WTC11 (cell line): ENCODE data around the gene LAMA1. TPM values are rescaled to one million over a fixed set of nuclear protein-coding genes. Genes with fewer than 3 reads are reported as not detected.

Experiments used
- ATAC-seq: fragments of 200-7000 bp; cut with Tn5 transposase; 2 replicates; pipeline ENCODE4 v1.10.0; 2021; ENCODE audit warnings: mild to moderate bottlenecking, moderate library complexity
- CTCF ChIA-PET: fragments of 300-600 bp; sonication (Branson Sonifier 250); formaldehyde crosslinking; loops from one replicate; lab custom pipeline; 2021; ENCODE audit warnings: antibody characterized with exemption; lab: Charles Lee
- POLR2A ChIA-PET: fragments of 350-600 bp; sonication (Branson Sonifier 250); formaldehyde crosslinking; loops from one replicate; lab custom pipeline; 2021; ENCODE audit warnings: antibody characterized with exemption; lab: Charles Lee
- DNase-seq: peaks from one replicate; pipeline ENCODE4 v3.0.0; 2021; ENCODE audit warnings: low spot score
- H3K27ac Mint-ChIP-seq: 2 replicates; pipeline ENCODE4 v1.8.0; 2021; ENCODE audit warnings: mixed read lengths
- H3K27me3 Mint-ChIP-seq: 2 replicates; pipeline ENCODE4 v1.8.0; 2021; ENCODE audit warnings: low read depth, mild to moderate bottlenecking, moderate library complexity, mixed read lengths
- H3K36me3 Mint-ChIP-seq: 2 replicates; pipeline ENCODE4 v1.8.0; 2021; ENCODE audit warnings: mixed read lengths
- H3K4me1 Mint-ChIP-seq: 2 replicates; pipeline ENCODE4 v1.8.0; 2022; ENCODE audit warnings: mixed read lengths
- H3K4me3 Mint-ChIP-seq: 2 replicates; pipeline ENCODE4 v1.8.0; 2021; ENCODE audit warnings: mild to moderate bottlenecking, moderate library complexity, mixed read lengths
- H3K9me3 Mint-ChIP-seq: 2 replicates; pipeline ENCODE4 v1.8.0; 2021; ENCODE audit warnings: mixed read lengths
- ATF2 ChIP-seq: sonication (generic); formaldehyde crosslinking; IDR thresholded peaks from 2 replicates; pipeline ENCODE4 v1.8.1; 2022; ENCODE audit warnings: low read depth, missing genetic modification reagents, borderline replicate concordance
- CREB1 ChIP-seq: sonication (generic); formaldehyde crosslinking; IDR thresholded peaks from 2 replicates; pipeline ENCODE4 v1.8.0; 2023; ENCODE audit warnings: mild to moderate bottlenecking, missing genetic modification reagents
- E2F1 ChIP-seq: sonication (generic); formaldehyde crosslinking; IDR thresholded peaks from 2 replicates; pipeline ENCODE4 v1.8.0; 2022; ENCODE audit warnings: mild to moderate bottlenecking, missing genetic modification reagents
- ETV6 ChIP-seq: sonication (generic); formaldehyde crosslinking; IDR thresholded peaks from 2 replicates; pipeline ENCODE4 v1.8.1; 2022; ENCODE audit warnings: mild to moderate bottlenecking, missing genetic modification reagents
- FOXJ3 ChIP-seq: sonication (generic); formaldehyde crosslinking; IDR thresholded peaks from 2 replicates; pipeline ENCODE4 v1.9.0; 2021; ENCODE audit warnings: missing genetic modification reagents, mild to moderate bottlenecking, borderline replicate concordance
- GRHL2 ChIP-seq: fragments of 250-450 bp; sonication (Bioruptor Pico); IDR thresholded peaks from 2 replicates; pipeline ENCODE4 v1.8.0; 2022; ENCODE audit warnings: mild to moderate bottlenecking, moderate library complexity; ENCODE audit not compliant: insufficient replicate concordance, severe bottlenecking
- GTF2I ChIP-seq: fragments of 250-450 bp; sonication (Bioruptor Pico); conservative IDR thresholded peaks from 2 replicates; pipeline ENCODE4 v1.4.0; 2021; ENCODE audit warnings: mild to moderate bottlenecking
- IRF1 ChIP-seq: sonication (generic); formaldehyde crosslinking; IDR thresholded peaks from 2 replicates; pipeline ENCODE4 v1.8.0; 2023; ENCODE audit warnings: missing genetic modification reagents
- JAZF1 ChIP-seq: fragments of 250-450 bp; sonication (Bioruptor Pico); IDR thresholded peaks from 2 replicates; pipeline ENCODE4 v1.9.0; 2021; ENCODE audit warnings: moderate library complexity, mild to moderate bottlenecking, inconsistent platforms
- NR3C1 ChIP-seq: sonication (generic); formaldehyde crosslinking; conservative IDR thresholded peaks from 2 replicates; pipeline ENCODE4 v1.8.1; 2023; ENCODE audit warnings: low read depth, mild to moderate bottlenecking, missing genetic modification reagents
- PRRX2 ChIP-seq: fragments of 250-450 bp; sonication (Bioruptor Pico); IDR thresholded peaks from 2 replicates; pipeline ENCODE4 v1.8.0; 2021; ENCODE audit warnings: mild to moderate bottlenecking
- RELA ChIP-seq: sonication (generic); formaldehyde crosslinking; IDR thresholded peaks from 2 replicates; pipeline ENCODE4 v1.8.1; 2022; ENCODE audit warnings: missing genetic modification reagents, mild to moderate bottlenecking, borderline replicate concordance
- RORB ChIP-seq: fragments of 250-450 bp; sonication (Bioruptor Pico); IDR thresholded peaks from 2 replicates; pipeline ENCODE4 v1.9.0; 2021; ENCODE audit warnings: mild to moderate bottlenecking
- SP1 ChIP-seq: sonication (generic); formaldehyde crosslinking; conservative IDR thresholded peaks from 2 replicates; pipeline ENCODE4 v1.8.1; 2022; ENCODE audit warnings: missing genetic modification reagents
- TCF7 ChIP-seq: sonication (generic); formaldehyde crosslinking; IDR thresholded peaks from 2 replicates; pipeline ENCODE4 v1.8.0; 2022; ENCODE audit warnings: mild to moderate bottlenecking, low read depth, missing genetic modification reagents, moderate library complexity
- TEAD1 ChIP-seq: sonication (generic); formaldehyde crosslinking; IDR thresholded peaks from 2 replicates; pipeline ENCODE4 v1.8.0; 2022; ENCODE audit warnings: mild to moderate bottlenecking, missing genetic modification reagents
- TP53 ChIP-seq: sonication (generic); formaldehyde crosslinking; IDR thresholded peaks from 2 replicates; pipeline ENCODE4 v1.8.1; 2023; ENCODE audit warnings: mild to moderate bottlenecking, missing genetic modification reagents
- USF1 ChIP-seq: sonication (generic); formaldehyde crosslinking; IDR thresholded peaks from 2 replicates; pipeline ENCODE4 v1.8.0; 2022; ENCODE audit warnings: mild to moderate bottlenecking, missing genetic modification reagents
- ZBTB43 ChIP-seq: sonication (generic); formaldehyde crosslinking; IDR thresholded peaks from 2 replicates; pipeline ENCODE4 v1.8.1; 2023; ENCODE audit warnings: mild to moderate bottlenecking, missing genetic modification reagents
- ZNF425 ChIP-seq: fragments of 250-450 bp; sonication (Bioruptor Pico); conservative IDR thresholded peaks from 2 replicates; pipeline ENCODE4 v1.9.0; 2021; ENCODE audit warnings: mild to moderate bottlenecking
- ZNF512 ChIP-seq: sonication (generic); formaldehyde crosslinking; IDR thresholded peaks from 2 replicates; pipeline ENCODE4 v1.8.1; 2022; ENCODE audit warnings: missing genetic modification reagents, borderline replicate concordance
- ZNF671 ChIP-seq: fragments of 250-450 bp; sonication (Bioruptor Pico); IDR thresholded peaks from 2 replicates; pipeline ENCODE4 v1.8.0; 2021; ENCODE audit warnings: mild to moderate bottlenecking
- ZSCAN18 ChIP-seq: fragments of 250-450 bp; sonication (Bioruptor Pico); IDR thresholded peaks from 2 replicates; pipeline ENCODE4 v2.1.2; 2022; ENCODE audit warnings: mild to moderate bottlenecking, moderate library complexity
- total RNA-seq: library from RNA; stranded (reverse); gene quantifications from 3 replicates; pipeline ENCODE4 v1.2.3, GENCODE V29; 2021

Gene LAMA1
- total RNA-seq, 1 experiment from 2014 or later: 50.7 TPM

- TF ChIP-seq ZNF425 (CRISPR knock-in tag) (no peak), GTF2I (CRISPR knock-in tag) (no peak), ZBTB43 (no peak), GRHL2 (CRISPR knock-in tag) (no peak), CREB1 (CRISPR knock-in tag) (no peak), NR3C1 (CRISPR knock-in tag) (no peak), SP1 (CRISPR knock-in tag) (no peak), ZNF671 (CRISPR knock-in tag) (no peak), RORB (CRISPR knock-in tag) (no peak), FOXJ3 (CRISPR knock-in tag) (no peak), TEAD1 (CRISPR knock-in tag) (no peak), E2F1 (CRISPR knock-in tag) (no peak)
Measured at GRCh38 chr18:7155092-7155491, 37.5 kb upstream of the LAMA1 start (continued).

GRCh38 chr18:7152440-7152839 lies 34.8 kb upstream of the LAMA1 start:
- CTCF ChIA-PET: interaction anchor here (0.6 to 1.2 kb wide), 4 partner anchors 12 to 114 kb away, joined by 3 to 10 read pairs (median 4); no protein-coding TSS in a partner anchor
- DNase-seq (no peak), ATAC-seq (no peak)
- Mint-ChIP-seq H3K9me3 (peaks cover 4% of the 10 kb centered on the region; the same call in 1 of the 2 replicates), H3K27ac (no peak overlapping the region), H3K36me3 (no peaks in the 10 kb centered on the region), H3K4me1 (peaks cover 12% of the 10 kb centered on the region), H3K4me3 (no peak overlapping the region), H3K27me3 (no peaks in the 10 kb centered on the region)
- TF ChIP-seq IRF1 (CRISPR knock-in tag) (no peak), ETV6 (CRISPR knock-in tag) (no peak)
- POLR2A ChIA-PET: no interaction called here

- Mint-ChIP-seq H3K27me3 (no peaks in the 10 kb centered on the region), H3K4me3 (no peak overlapping the region)
- no peak for DNase-seq
- no peak for TF ChIP-seq USF1 (CRISPR knock-in tag)
- no peak for TF ChIP-seq ATF2 (CRISPR knock-in tag)
- no peak for TF ChIP-seq GTF2I (CRISPR knock-in tag)
- TF ChIP-seq TP53: no peak
- TF ChIP-seq ZNF512: no peak
- TF ChIP-seq PRRX2: no peak
- TF ChIP-seq TCF7 (CRISPR knock-in tag): no peak
- TF ChIP-seq CREB1 (CRISPR knock-in tag): no peak
- TF ChIP-seq RELA (CRISPR knock-in tag): no peak
- TF ChIP-seq JAZF1 (CRISPR knock-in tag): no peak
- TF ChIP-seq ZSCAN18: no peak
Measured at GRCh38 chr18:7147399-7147798, 29.8 kb upstream of the LAMA1 start.

More at GRCh38 chr18:7147399-7147798, 29.8 kb upstream of the LAMA1 start:
- CTCF ChIA-PET: interaction anchor here (0.6 to 1.8 kb wide), 3 partner anchors 30 to 298 kb away, joined by 4 to 9 read pairs (median 5); no protein-coding TSS in a partner anchor
- POLR2A ChIA-PET: interaction anchor here (0.5 to 0.9 kb wide), 2 partner anchors 9 to 13 kb away, joined by 3 to 5 read pairs; no protein-coding TSS in a partner anchor
- Mint-ChIP-seq H3K4me1 (peaks cover 10% of the 10 kb centered on the region), H3K9me3 (no peaks in the 10 kb centered on the region), H3K27ac (no peak overlapping the region), H3K36me3 (no peaks in the 10 kb centered on the region)
- no peak; the same call in 1 of the 2 replicates for ATAC-seq
